BLaER1 (cell line): ENCODE results near the gene AHNAK2.
A peak's percentile ranks its signal among the peaks of the same experiment; 100 is the strongest.

ENCODE experiments used
- H3K27ac ChIP-seq: shearing (Covaris generic); formaldehyde crosslinking; 2 replicates; pipeline ENCODE4 v1.8.1; 2022
- H3K27me3 ChIP-seq: shearing (Covaris generic); formaldehyde crosslinking; 2 replicates; pipeline ENCODE4 v1.8.1; 2022
- H3K36me3 ChIP-seq: shearing (Covaris generic); formaldehyde crosslinking; 2 replicates; pipeline ENCODE4 v1.8.1; 2022
- H3K4me1 ChIP-seq: shearing (Covaris generic); formaldehyde crosslinking; 2 replicates; pipeline ENCODE4 v1.8.1; 2022
- H3K4me2 ChIP-seq: shearing (Covaris generic); formaldehyde crosslinking; 2 replicates; pipeline ENCODE4 v1.8.1; 2022
- H3K4me3 ChIP-seq: shearing (Covaris generic); formaldehyde crosslinking; 2 replicates; pipeline ENCODE4 v1.8.1; 2022
- H3K9ac ChIP-seq: shearing (Covaris generic); formaldehyde crosslinking; 2 replicates; pipeline ENCODE4 v1.8.1; 2022
- H3K9me3 ChIP-seq: shearing (Covaris generic); formaldehyde crosslinking; 2 replicates; pipeline ENCODE4 v1.8.1; 2022
- H4K20me1 ChIP-seq: shearing (Covaris generic); formaldehyde crosslinking; 2 replicates; pipeline ENCODE4 v1.8.1; 2022
- Cebpa-rat ChIP-seq: shearing (Covaris generic); IDR thresholded peaks from 2 replicates; pipeline ENCODE4 v1.8.1; 2022

AHNAK2 gene

DNA sequence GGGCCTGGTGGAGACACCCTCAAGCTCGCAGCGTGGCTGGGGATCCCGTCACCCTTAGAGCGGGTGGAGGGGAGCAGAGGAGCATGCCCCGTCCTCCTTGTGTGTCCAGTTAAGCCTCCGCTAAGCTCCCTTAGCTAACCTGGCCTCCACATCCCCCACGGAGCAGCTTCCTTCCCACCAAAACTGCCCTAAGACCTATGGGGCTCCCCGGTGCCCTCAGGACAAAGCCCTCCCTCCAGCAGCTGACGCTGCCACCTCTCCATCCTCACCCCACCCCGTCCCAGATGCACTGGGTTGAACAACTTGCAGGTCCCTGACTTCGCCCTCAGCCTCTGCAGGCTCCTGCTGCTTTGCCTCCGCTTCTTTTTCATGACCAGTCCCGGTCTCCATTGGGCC is 4.0 kb downstream of the AHNAK2 start:
- Histone ChIP-seq H3K4me3 (no peak overlapping the region), H3K9me3 (no peaks in the 10 kb centered on the region), H3K4me1 (peaks cover 63% of the 10 kb centered on the region), H3K27me3 (no peaks in the 10 kb centered on the region), H3K9ac (0 out of 2 replicates have a peak overlapping the region, but pooled peaks have one; percentile 6), H3K36me3 (no peaks in the 10 kb centered on the region), H3K27ac (no peak overlapping the region), H3K4me2 (no peak overlapping the region), H4K20me1 (peaks cover 19% of the 10 kb centered on the region)
- TF ChIP-seq Cebpa-rat, result no peak

DNA sequence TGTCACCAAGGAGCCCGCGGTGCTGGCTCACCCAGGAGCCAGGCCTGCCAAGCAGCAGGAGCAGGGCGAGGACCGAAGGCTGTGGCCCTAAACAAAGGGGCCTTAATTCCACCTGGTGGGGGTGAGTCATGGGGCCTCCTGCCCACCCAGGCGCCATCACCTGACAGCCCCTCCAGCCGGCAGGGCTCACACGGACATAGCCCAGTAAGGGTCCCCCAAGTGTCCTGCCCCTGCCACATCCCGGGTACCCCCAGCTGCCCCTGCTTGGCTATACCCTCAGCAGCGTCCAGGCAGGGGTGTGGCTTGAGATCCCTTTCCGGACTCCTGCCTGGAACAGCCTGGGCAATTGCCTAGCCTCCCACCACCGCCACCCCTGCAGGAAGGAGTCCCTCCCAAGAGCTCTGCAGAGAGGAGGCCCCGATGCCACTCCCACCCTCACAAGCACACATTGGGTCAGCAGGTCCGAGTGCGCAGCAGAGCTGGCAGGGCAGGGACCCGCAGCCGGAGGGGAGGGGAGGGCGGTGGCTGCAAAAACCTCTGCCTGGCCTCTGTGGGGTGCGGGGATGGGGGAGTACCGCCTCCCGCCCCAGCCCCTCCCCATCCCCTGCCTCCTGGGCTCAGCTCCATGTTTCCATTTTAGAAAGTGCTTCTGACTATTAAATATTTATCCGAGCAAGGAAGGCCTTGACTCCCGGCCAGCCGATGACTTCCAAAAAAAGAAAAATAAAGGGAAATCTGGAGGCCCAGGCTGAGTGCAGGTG is 4.6 kb downstream of the AHNAK2 start:
- Histone ChIP-seq H3K9me3 (no peaks in the 10 kb centered on the region), H3K4me1 (peaks cover 63% of the 10 kb centered on the region), H3K27me3 (no peaks in the 10 kb centered on the region), H3K36me3 (no peaks in the 10 kb centered on the region), H3K27ac (no peak overlapping the region), H3K4me2 (peak overlapping the region; percentile 7; the same call in 1 of the 2 replicates), H3K4me3 (no peak overlapping the region), H3K9ac (no peak overlapping the region), H4K20me1 (peaks cover 22% of the 10 kb centered on the region)
- no peak for TF ChIP-seq Cebpa-rat

DNA sequence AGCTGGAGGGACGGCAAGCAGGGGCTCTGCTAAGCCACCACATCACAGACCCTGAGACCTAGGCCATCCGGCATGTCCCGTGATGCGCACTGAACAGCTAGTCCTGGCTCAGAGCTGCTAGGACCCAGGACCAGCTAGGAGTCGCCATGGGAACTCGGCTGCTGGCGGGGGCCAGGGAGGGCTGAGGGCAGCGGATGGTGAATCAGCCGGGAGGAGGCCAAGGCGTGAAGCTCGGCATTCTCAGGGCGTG is 5.1 kb downstream of the AHNAK2 start:
- no peaks in the 10 kb centered on the region for H3K36me3 ChIP-seq
- no peak for TF ChIP-seq Cebpa-rat
- no peaks in the 10 kb centered on the region for H3K27me3 ChIP-seq
- H3K27ac ChIP-seq, result no peak overlapping the region
- no peak overlapping the region for H3K9ac ChIP-seq
- H3K9me3 ChIP-seq, result no peaks in the 10 kb centered on the region
- peaks cover 24% of the 10 kb centered on the region for H4K20me1 ChIP-seq
- H3K4me1 ChIP-seq, result peaks cover 67% of the 10 kb centered on the region
- H3K4me3 ChIP-seq, result no peak overlapping the region
- H3K4me2 ChIP-seq, result peak overlapping the region; percentile 7; the same call in 1 of the 2 replicates

DNA sequence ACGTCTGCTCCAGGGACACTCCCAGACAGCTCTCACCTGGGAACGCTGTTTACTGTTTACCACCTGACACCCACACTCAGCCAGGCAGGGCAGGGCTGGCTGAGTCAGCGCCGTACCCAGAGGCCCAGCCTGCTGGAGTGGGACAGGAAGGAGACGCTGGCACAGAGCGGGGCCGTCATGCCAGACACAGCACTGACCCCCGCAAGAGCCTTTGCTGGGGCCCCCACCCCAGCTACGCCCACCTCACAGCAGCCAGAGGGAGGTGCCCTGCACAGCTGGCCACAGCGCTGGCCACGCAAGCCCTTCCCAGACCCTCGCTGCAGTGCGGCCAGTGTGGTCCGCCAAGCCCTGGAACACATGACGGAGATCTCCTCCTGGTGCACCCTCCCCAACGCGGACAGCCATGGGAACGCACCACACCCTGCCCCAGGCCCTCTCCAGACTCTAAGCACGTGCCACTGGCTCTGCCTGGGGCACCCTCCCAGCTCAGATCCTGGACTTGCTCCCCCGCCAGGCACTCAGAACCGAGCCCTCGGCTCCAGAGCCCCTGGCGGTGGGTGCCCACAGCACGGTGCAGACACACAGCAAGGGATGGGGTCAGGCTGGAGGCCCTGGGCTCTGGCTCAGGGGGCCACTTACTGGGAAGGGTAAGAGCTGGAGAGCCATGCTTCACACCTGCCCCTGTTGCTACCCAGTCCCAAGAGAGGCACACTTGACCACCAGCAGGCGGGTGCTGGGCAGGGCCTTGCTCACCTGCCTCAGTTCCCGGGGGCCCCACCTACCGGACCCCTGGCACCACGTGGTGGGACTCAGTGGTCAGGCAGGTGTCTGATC is 5.7 kb downstream of the AHNAK2 start:
- H3K9me3 ChIP-seq, result no peaks in the 10 kb centered on the region
- H3K4me2 ChIP-seq, result peak overlapping the region; percentile 7; the same call in 1 of the 2 replicates
- H3K4me3 ChIP-seq, result no peak overlapping the region
- no peak overlapping the region for H3K9ac ChIP-seq
- peaks cover 24% of the 10 kb centered on the region for H4K20me1 ChIP-seq
- H3K36me3 ChIP-seq, result no peaks in the 10 kb centered on the region
- H3K27me3 ChIP-seq, result no peaks in the 10 kb centered on the region
- peaks cover 70% of the 10 kb centered on the region for H3K4me1 ChIP-seq
- no peak overlapping the region for H3K27ac ChIP-seq
- TF ChIP-seq Cebpa-rat, result no peak

GRCh38 chr14:104971447-104972240 is 6.5 kb downstream of the AHNAK2 start:
- Histone ChIP-seq H3K4me3 (no peak overlapping the region), H3K27me3 (no peaks in the 10 kb centered on the region), H3K4me2 (no peak overlapping the region), H3K9me3 (no peaks in the 10 kb centered on the region), H3K9ac (no peak overlapping the region), H4K20me1 (peaks cover 16% of the 10 kb centered on the region), H3K36me3 (no peaks in the 10 kb centered on the region), H3K4me1 (peaks cover 70% of the 10 kb centered on the region), H3K27ac (peak overlapping the region; percentile 19)
- no peak for TF ChIP-seq Cebpa-rat

DNA sequence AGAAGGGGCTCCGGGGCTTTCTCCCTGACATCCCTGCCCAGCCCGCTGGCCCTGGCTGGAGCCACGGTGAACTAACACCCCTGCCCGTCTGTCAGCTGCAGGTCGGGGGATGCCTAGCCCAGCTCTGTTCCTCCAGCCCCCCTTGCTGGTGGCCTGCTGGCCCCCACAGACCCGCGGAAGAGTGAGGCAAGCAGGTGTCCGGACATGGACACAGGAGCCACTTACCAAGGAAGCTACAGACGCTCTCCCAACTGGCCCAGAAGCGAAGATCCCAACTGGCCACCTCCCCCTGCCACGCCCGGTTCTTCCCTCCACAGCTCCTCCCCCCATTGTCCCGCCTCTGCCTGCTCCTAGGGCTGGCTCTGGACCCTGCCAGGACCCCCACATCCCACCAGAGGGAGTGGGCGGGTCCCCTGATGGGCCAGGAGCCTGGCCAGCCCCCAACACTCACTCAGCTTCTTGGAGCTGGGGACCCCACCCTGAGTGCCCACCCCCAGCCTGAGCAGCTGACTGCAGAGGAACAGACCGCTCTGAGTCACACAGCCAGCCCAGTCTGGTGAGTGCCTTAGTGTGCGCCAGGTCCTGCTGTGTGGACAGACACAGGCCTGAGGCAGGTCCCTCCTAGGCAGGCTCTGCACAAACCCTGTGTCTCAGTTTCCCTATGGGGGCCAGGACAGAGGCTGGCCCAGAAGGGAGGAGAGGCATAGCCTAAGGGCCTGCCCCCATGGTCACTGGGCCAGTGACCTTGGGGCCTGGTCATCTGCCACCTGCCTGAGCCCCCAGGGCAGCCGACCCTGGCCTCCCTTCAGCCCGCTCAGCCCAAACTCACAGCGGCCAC is 7.7 kb downstream of the AHNAK2 start:
- peaks cover 61% of the 10 kb centered on the region for H3K4me1 ChIP-seq
- no peaks in the 10 kb centered on the region for H3K36me3 ChIP-seq
- no peak overlapping the region for H3K27ac ChIP-seq
- H3K9me3 ChIP-seq, result no peaks in the 10 kb centered on the region
- H3K4me2 ChIP-seq, result no peak overlapping the region
- H3K4me3 ChIP-seq, result no peak overlapping the region
- peaks cover 12% of the 10 kb centered on the region; the same call in 1 of the 2 replicates for H4K20me1 ChIP-seq
- no peak for TF ChIP-seq Cebpa-rat
- no peak overlapping the region for H3K9ac ChIP-seq
- H3K27me3 ChIP-seq, result no peaks in the 10 kb centered on the region

- Histone ChIP-seq H3K4me2 (peak overlapping the region; percentile 85; the same call in 1 of the 2 replicates), H3K4me1 (peaks cover 59% of the 10 kb centered on the region), H3K9ac (no peak overlapping the region), H3K4me3 (no peak overlapping the region), H3K9me3 (no peaks in the 10 kb centered on the region), H3K27ac (no peak overlapping the region), H4K20me1 (peaks cover 5% of the 10 kb centered on the region; the same call in 1 of the 2 replicates), H3K36me3 (no peaks in the 10 kb centered on the region), H3K27me3 (no peaks in the 10 kb centered on the region)
- no peak for TF ChIP-seq Cebpa-rat
Measured at GRCh38 chr14:104969741-104970230, 8.4 kb downstream of the AHNAK2 start.

DNA sequence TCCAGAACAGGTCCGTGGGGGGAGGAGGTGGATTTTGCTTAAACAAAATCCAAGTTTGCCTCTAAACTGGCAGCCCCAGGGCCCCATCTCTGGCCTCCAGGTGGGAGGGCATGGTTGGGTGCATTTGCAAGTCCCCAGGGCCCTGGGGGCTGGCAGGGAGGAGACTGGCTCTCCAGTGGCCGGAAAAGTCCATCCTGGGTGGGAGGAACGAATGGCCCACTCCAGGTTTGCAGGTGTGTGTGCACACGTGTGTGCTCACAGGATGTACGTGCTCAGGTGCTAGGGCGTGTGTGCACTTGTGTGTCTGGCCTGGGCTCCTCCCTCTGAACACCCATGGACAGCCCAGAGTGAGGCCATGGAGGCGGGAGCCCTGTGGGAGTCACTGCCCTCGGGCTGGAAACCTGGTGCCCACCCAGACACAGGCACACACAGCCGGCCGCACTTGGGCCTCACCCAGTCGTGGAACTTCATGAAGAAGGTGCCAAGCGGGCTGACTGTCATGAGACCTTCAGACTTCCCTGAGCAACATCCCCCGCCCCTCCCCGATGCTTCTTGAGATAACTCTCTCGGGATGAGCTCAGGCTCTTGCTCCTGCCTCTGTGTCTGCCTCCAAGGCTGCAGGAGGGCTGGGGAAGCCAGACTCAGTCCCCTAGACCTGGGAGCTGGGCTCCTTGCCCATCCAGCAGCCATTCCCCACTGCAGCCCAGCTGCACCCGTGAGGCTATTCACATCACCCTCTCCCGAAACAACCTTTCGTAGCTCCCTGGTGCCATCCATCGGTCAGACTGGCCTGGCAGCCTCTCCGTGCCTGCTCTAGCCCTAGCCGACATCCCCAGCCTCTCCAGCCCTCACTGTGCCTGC is 9.4 kb downstream of the AHNAK2 start:
- H3K27me3 ChIP-seq, result no peaks in the 10 kb centered on the region
- H3K4me3 ChIP-seq, result peak overlapping the region; percentile 49
- H3K9me3 ChIP-seq, result no peaks in the 10 kb centered on the region
- peak overlapping the region; percentile 40; the same call in 1 of the 2 replicates for H3K9ac ChIP-seq
- no peaks in the 10 kb centered on the region for H3K36me3 ChIP-seq
- TF ChIP-seq Cebpa-rat, result no peak
- peaks cover 5% of the 10 kb centered on the region; the same call in 1 of the 2 replicates for H4K20me1 ChIP-seq
- H3K4me1 ChIP-seq, result peaks cover 59% of the 10 kb centered on the region
- peak overlapping the region; percentile 59 for H3K27ac ChIP-seq
- peak overlapping the region; percentile 85 for H3K4me2 ChIP-seq
